HG03378 (cell line): Measurements from ENCODE around the gene COA5.

Experiments used
- ATAC-seq: cut with Tn5 transposase; IDR thresholded peaks from one replicate; pipeline ENCODE4 v1.9.1; 2021; ENCODE audit warnings: mild to moderate bottlenecking, moderate library complexity; ENCODE audit not compliant: unreplicated experiment

The COA5 gene, protein sequence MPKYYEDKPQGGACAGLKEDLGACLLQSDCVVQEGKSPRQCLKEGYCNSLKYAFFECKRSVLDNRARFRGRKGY

GRCh38 chr2:98608116-98608961, at the start of gene COA5, which contains the start of gene UNC50:
Gene COA5 (minus strand): TSS chr2:98608512. CDS start chr2:98608405, 107 bp downstream.
Gene UNC50 (plus strand): TSS chr2:98608589. CDS start chr2:98609760, 1,171 bp downstream.
- ATAC-seq, result peak; percentile 69

DNA sequence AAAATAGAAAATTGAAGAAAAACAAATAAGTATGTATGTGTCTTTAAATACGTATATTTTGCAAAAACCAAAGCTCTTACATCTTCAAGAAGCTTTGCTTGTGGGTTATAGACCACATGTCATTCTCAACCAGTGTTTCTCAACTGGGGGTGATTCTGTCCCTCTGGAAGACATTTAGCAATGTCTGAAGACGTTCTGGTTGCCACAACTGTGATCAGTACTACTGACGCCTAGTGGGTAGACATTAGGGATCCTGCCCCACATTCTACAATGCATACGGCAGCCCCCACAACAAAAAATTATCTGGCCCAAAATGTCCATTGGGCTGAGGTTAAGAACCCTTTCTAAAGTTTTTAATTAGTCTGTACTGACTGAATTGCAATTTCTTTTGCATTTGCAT, 48.5 kb upstream of the COA5 start:
- no peak for ATAC-seq

- no peak for ATAC-seq
Measured at GRCh38 chr2:98654699-98655495, 46.6 kb upstream of the COA5 start.

DNA sequence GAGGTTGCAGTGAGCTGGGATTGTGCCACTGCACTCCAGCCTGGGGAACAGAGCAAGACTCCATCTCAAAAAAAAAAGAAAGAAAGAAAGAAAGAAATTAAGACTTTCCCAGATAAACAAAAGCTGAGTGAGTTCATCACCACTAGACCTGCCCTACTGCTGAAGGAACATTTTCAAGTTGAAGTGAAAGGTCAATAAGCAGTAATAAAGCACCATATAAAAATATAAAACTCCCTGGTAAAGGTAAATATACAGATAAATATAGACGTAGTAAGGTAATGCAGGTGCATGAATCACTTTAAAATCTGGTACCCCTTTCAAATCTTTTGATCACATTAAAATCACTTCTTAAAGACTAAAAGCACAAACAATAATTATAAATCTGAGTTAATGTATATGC, 42.7 kb upstream of the COA5 start:
- ATAC-seq, result no peak

- ATAC-seq, result no peak
Measured at GRCh38 chr2:98649992-98650375, 41.7 kb upstream of the COA5 start.

- peak; percentile 53 for ATAC-seq
Measured at GRCh38 chr2:98649135-98649991, 41.1 kb upstream of the COA5 start.

- no peak for ATAC-seq
Measured at GRCh38 chr2:98648451-98648850, 40.1 kb upstream of the COA5 start.

DNA sequence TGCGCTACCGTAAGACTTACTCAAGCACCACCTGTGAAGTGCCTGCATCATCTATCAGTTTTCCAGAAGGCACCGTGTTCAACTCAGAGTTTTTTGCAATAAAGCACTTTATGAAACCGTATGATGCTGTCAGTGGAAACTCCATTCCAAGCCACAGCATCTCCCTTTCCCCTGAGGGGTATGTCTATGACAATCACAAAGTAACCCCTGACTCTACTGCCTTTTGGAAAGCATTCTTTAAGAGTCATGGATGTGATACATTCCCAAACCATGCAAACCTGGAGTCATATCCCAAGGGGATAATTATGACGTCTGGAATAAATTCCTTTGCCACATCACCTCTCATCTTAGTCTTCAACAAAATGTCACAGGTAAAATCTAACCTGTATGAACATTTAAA, 39.3 kb upstream of the COA5 start:
- ATAC-seq, result no peak

DNA sequence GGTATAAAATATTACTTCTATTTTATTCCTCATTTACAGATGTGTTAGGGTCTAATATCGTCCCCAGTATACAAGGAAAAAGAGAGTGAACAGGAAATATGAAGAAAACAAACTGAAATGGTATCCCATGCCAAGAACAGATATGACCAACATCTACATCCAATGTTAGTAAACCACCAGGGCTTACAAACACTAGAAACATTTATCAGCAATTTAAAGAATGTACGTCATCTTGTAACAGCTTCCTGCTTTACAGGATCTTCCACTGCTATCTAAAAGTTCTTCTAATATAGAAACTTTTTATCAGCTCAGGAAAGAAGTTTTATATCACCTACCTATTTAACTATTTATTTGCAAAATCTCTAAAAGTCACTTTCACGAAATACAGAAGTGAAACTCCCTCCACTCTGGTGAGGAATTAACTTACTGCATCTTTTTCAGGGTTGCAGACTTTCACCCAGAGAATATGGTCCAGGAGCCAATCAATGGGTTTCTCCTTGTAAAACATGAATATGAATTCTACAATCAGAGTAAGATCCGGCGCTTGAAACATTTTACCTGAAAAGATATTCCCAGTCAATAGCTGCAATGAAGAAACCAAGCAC, 35.3 kb upstream of the COA5 start:
- no peak for ATAC-seq

DNA sequence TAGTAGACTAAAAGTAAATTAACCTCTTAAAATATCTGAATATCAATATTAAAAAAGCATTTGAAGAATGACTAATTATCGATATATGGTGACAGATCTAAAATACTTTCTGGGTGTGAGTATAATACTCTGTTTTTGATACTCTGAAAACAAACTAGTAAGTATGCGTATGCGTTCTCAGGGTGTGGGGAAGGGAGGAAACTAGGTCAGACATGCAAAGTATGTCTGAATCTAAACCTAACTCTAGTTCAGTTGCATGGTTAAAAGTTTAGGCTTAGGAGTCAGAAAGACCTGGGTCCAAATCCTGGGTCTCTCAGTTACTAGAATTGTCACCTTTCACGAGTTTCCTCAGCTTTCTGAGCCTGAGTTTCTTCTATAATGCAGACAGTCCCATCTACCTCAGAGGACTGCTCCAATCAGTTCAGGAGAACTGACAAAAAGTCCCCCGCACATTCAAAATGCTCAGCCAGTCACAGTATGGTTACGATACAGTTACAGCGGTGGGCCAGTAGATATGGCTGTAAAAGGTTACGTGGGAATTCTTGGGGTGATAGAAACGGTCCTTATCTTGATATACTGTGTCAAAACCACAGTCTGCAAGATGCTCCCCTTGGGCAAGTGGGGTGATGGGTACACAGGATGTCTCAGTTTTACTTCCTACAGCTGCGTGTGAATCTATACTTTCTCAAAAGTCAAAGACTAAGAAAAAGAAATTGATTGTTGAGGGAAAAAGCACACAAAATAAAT, 29.3 kb upstream of the COA5 start:
- ATAC-seq, result peak; percentile 82

DNA sequence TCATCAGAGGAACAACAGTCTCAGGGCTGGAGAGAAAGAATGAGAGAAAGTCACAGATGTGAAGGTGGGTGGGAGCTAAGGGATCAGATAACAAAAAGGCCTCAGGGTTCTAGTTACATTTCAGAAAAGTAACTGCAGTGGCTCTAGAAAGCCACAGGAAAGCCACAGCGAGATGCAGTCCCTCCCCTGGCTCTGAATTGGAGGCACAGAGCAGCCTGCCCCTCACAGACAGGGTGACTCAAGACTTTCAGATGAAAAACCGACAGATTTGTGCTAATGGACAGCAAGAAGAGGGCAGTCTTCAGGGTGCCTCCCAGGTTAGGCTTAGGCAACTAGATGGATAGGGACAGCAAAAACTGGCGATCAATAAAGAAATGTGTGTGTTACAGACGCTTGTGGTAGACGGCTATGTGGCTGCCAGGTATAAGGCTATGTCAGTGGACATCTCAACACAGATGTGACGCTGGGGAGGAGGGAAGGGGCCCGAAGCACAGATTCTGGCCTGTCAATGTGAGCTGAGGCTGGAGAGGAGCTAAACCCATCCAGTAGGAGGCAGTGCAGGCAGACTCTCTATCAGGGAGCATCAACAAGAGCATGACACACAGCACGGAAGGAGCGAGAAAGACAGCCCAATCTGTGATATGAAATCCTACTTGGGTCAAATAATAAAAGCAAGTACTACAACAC, 26.2 kb upstream of the COA5 start:
- ATAC-seq, result no peak

DNA sequence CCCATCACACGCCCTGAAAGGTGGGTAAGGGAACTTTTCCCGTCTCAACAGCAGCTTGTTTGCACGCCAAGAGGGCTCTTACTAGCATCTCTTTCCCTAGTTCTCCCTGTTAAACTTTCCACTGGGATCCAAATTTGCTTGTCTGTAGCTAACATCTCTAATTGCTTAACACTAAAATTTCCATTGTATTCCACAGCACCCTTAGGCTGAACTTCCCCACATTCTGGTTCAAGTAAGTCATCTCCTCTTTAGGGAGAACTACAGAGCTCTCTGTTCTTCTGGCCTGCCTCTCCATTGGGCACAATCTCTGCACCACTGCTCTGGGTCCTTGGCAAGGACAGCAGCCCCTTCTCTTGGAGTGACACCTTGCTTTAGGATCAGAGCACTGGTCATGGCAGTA, 24.0 kb upstream of the COA5 start:
- ATAC-seq, result no peak

GRCh38 chr2:98623657-98624056, 15.3 kb upstream of the COA5 start:
- ATAC-seq, result no peak

GRCh38 chr2:98617149-98617548, 8.8 kb upstream of the COA5 start:
- no peak for ATAC-seq

DNA sequence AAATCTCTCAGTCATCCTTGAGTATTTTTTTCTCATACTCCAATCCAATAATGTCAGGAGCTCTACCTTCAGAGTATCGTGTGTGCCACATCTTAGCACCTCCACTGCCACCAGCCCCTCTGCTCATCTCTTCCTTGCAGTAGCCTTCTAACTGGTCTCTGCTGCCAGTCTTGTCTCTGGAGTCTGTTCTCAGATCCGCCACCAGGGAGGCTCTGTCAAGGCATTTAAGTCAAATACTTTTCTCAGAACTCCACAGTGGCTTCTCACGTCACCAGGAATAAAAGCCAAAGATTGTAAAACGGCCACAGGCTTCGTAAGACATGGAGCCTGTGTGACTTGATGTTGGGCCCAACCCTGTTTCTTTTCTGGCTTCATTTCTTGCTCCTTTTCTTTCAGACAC, 7.2 kb upstream of the COA5 start:
- ATAC-seq, result no peak

- no peak for ATAC-seq
Measured at GRCh38 chr2:98614024-98614739, 5.9 kb upstream of the COA5 start.

DNA sequence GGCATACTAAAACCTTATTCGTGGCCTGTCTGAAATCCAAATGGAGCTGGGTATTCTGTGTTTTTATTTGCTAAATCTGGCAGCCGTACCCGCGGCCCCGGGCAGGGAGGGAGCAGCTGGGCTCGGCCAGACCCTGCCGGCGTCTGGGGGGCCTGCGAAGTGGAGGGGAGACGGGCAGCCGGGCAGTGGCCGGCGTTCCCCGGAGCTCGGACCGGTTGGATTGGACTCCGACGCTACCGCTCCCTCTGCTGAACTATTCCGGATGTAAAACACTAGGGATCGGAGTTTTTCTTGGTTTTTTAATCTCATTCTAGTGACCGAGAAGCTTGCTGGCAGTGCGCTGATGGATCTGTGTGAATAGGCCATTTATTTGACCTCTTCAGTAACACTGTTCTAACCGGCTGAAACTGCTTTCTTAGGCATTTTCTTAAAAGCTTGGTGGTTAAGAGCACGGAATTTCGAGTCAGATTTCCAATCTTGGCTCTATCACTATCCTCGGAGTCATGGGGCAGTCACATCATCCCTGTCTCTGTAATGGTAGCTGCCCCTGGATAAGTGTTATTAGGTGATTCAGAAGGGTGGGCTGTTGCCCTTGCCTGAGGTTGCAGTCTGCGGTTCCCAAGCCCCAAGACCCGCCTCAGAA, 771 bp upstream of the COA5 start:
- no peak for ATAC-seq

GRCh38 chr2:98607741-98608115, 584 bp downstream of the COA5 start:
- no peak for ATAC-seq
